ENCODE measurements around the gene LDLRAD4.

Gene LDLRAD4

GRCh38 chr18:13245481-13246000 is 27.0 kb downstream of the LDLRAD4 start:
- Histone ChIP-seq H3K36me3 (ENCODE audit: control insufficient read depth in 1 of 2, insufficient read depth in 2 of 2, low read length in 2 of 2) (no peaks in the 10 kb centered on the region), H3K4me3 (ENCODE audit: low read depth in 1 of 2, low read length in 2 of 2) (no peak overlapping the region)

GRCh38 chr18:13246121-13246520 is 27.6 kb downstream of the LDLRAD4 start:
- no peak overlapping the region for H3K9ac ChIP-seq (ENCODE audit: low read depth in 1 of 2, low read length in 2 of 2)
- no peak overlapping the region for H3K27ac ChIP-seq (ENCODE audit: low read depth, low read length)
- H3K9me3 ChIP-seq (ENCODE audit: control insufficient read depth in 1 of 2, low read length in 2 of 2) = no peaks in the 10 kb centered on the region

More at GRCh38 chr18:13245481-13246000, 27.0 kb downstream of the LDLRAD4 start:
- Histone ChIP-seq H3K4me1 (ENCODE audit: control insufficient read depth in 1 of 2, insufficient read depth in 2 of 2, low read length in 2 of 2) (no peaks in the 10 kb centered on the region), H3K9me3 (ENCODE audit: control insufficient read depth in 1 of 2, low read length in 2 of 2) (no peaks in the 10 kb centered on the region), H3K27me3 (ENCODE audit: control insufficient read depth in 1 of 2, insufficient read depth in 2 of 2, low read length in 2 of 2) (no peaks in the 10 kb centered on the region), H3K27ac (ENCODE audit: low read depth, low read length) (no peak overlapping the region), H3K9ac (ENCODE audit: low read depth in 1 of 2, low read length in 2 of 2) (no peak overlapping the region)

GRCh38 chr18:13246591-13246990 is 28.0 kb downstream of the LDLRAD4 start:
- Histone ChIP-seq H3K4me1 (ENCODE audit: control insufficient read depth in 1 of 2, insufficient read depth in 2 of 2, low read length in 2 of 2) (no peaks in the 10 kb centered on the region), H3K27me3 (ENCODE audit: control insufficient read depth in 1 of 2, insufficient read depth in 2 of 2, low read length in 2 of 2) (no peaks in the 10 kb centered on the region), H3K9me3 (ENCODE audit: control insufficient read depth in 1 of 2, low read length in 2 of 2) (no peaks in the 10 kb centered on the region), H3K9ac (ENCODE audit: low read depth in 1 of 2, low read length in 2 of 2) (no peak overlapping the region), H3K27ac (ENCODE audit: low read depth, low read length) (no peak overlapping the region), H3K4me3 (ENCODE audit: low read depth in 1 of 2, low read length in 2 of 2) (no peak overlapping the region), H3K36me3 (ENCODE audit: control insufficient read depth in 1 of 2, insufficient read depth in 2 of 2, low read length in 2 of 2) (no peaks in the 10 kb centered on the region)

More at GRCh38 chr18:13246121-13246520, 27.6 kb downstream of the LDLRAD4 start:
- Histone ChIP-seq H3K36me3 (ENCODE audit: control insufficient read depth in 1 of 2, insufficient read depth in 2 of 2, low read length in 2 of 2) (no peaks in the 10 kb centered on the region), H3K27me3 (ENCODE audit: control insufficient read depth in 1 of 2, insufficient read depth in 2 of 2, low read length in 2 of 2) (no peaks in the 10 kb centered on the region), H3K4me3 (ENCODE audit: low read depth in 1 of 2, low read length in 2 of 2) (no peak overlapping the region), H3K4me1 (ENCODE audit: control insufficient read depth in 1 of 2, insufficient read depth in 2 of 2, low read length in 2 of 2) (no peaks in the 10 kb centered on the region)

GRCh38 chr18:13247506-13247905 is 28.9 kb downstream of the LDLRAD4 start:
- Histone ChIP-seq H3K27me3 (ENCODE audit: control insufficient read depth in 1 of 2, insufficient read depth in 2 of 2, low read length in 2 of 2) (no peaks in the 10 kb centered on the region), H3K27ac (ENCODE audit: low read depth, low read length) (no peak overlapping the region), H3K9me3 (ENCODE audit: control insufficient read depth in 1 of 2, low read length in 2 of 2) (no peaks in the 10 kb centered on the region), H3K36me3 (ENCODE audit: control insufficient read depth in 1 of 2, insufficient read depth in 2 of 2, low read length in 2 of 2) (no peaks in the 10 kb centered on the region), H3K9ac (ENCODE audit: low read depth in 1 of 2, low read length in 2 of 2) (no peak overlapping the region), H3K4me3 (ENCODE audit: low read depth in 1 of 2, low read length in 2 of 2) (no peak overlapping the region), H3K4me1 (ENCODE audit: control insufficient read depth in 1 of 2, insufficient read depth in 2 of 2, low read length in 2 of 2) (no peaks in the 10 kb centered on the region)

- Histone ChIP-seq H3K4me3 (ENCODE audit: low read depth in 1 of 2, low read length in 2 of 2) (no peak overlapping the region), H3K4me1 (ENCODE audit: control insufficient read depth in 1 of 2, insufficient read depth in 2 of 2, low read length in 2 of 2) (peaks cover 0 to 4% of the 10 kb centered on the region in 2 donors), H3K9me3 (ENCODE audit: control insufficient read depth in 1 of 2, low read length in 2 of 2) (no peaks in the 10 kb centered on the region), H3K36me3 (ENCODE audit: control insufficient read depth in 1 of 2, insufficient read depth in 2 of 2, low read length in 2 of 2) (no peaks in the 10 kb centered on the region), H3K27me3 (ENCODE audit: control insufficient read depth in 1 of 2, insufficient read depth in 2 of 2, low read length in 2 of 2) (no peaks in the 10 kb centered on the region), H3K9ac (ENCODE audit: low read depth in 1 of 2, low read length in 2 of 2) (no peak overlapping the region), H3K27ac (ENCODE audit: low read depth, low read length) (no peak overlapping the region)
Observed at GRCh38 chr18:13252686-13253410, 34.3 kb downstream of the LDLRAD4 start.

GRCh38 chr18:13253786-13254688 is 35.5 kb downstream of the LDLRAD4 start:
- no peak overlapping the region for H3K9ac ChIP-seq (ENCODE audit: low read depth in 1 of 2, low read length in 2 of 2)
- peaks cover 4% of the 10 kb centered on the region in 2 donors for H3K4me1 ChIP-seq (ENCODE audit: control insufficient read depth in 1 of 2, insufficient read depth in 2 of 2, low read length in 2 of 2)
- H3K4me3 ChIP-seq (ENCODE audit: low read depth in 1 of 2, low read length in 2 of 2) = no peak overlapping the region
- H3K36me3 ChIP-seq (ENCODE audit: control insufficient read depth in 1 of 2, insufficient read depth in 2 of 2, low read length in 2 of 2) = no peaks in the 10 kb centered on the region
- no peaks in the 10 kb centered on the region for H3K27me3 ChIP-seq (ENCODE audit: control insufficient read depth in 1 of 2, insufficient read depth in 2 of 2, low read length in 2 of 2)
- H3K27ac ChIP-seq (ENCODE audit: low read depth, low read length) = no peak overlapping the region
- H3K9me3 ChIP-seq (ENCODE audit: control insufficient read depth in 1 of 2, low read length in 2 of 2) = no peaks in the 10 kb centered on the region

- Histone ChIP-seq H3K36me3 (ENCODE audit: control insufficient read depth in 1 of 2, insufficient read depth in 2 of 2, low read length in 2 of 2) (no peaks in the 10 kb centered on the region), H3K27ac (ENCODE audit: low read depth, low read length) (no peak overlapping the region), H3K9me3 (ENCODE audit: control insufficient read depth in 1 of 2, low read length in 2 of 2) (no peaks in the 10 kb centered on the region), H3K4me3 (ENCODE audit: low read depth in 1 of 2, low read length in 2 of 2) (no peak overlapping the region), H3K4me1 (ENCODE audit: control insufficient read depth in 1 of 2, insufficient read depth in 2 of 2, low read length in 2 of 2) (peaks cover 4 to 11% of the 10 kb centered on the region in 2 donors), H3K27me3 (ENCODE audit: control insufficient read depth in 1 of 2, insufficient read depth in 2 of 2, low read length in 2 of 2) (no peaks in the 10 kb centered on the region), H3K9ac (ENCODE audit: low read depth in 1 of 2, low read length in 2 of 2) (no peak overlapping the region)
Observed at GRCh38 chr18:13254971-13255927, 36.7 kb downstream of the LDLRAD4 start.

- no peaks in the 10 kb centered on the region for H3K36me3 ChIP-seq (ENCODE audit: control insufficient read depth in 1 of 2, insufficient read depth in 2 of 2, low read length in 2 of 2)
- no peak overlapping the region for H3K27ac ChIP-seq (ENCODE audit: low read depth, low read length)
- no peak overlapping the region for H3K9ac ChIP-seq (ENCODE audit: low read depth in 1 of 2, low read length in 2 of 2)
- no peaks in the 10 kb centered on the region for H3K27me3 ChIP-seq (ENCODE audit: control insufficient read depth in 1 of 2, insufficient read depth in 2 of 2, low read length in 2 of 2)
- H3K4me1 ChIP-seq (ENCODE audit: control insufficient read depth in 1 of 2, insufficient read depth in 2 of 2, low read length in 2 of 2) = peaks cover 12 to 15% of the 10 kb centered on the region in 2 donors
- H3K9me3 ChIP-seq (ENCODE audit: control insufficient read depth in 1 of 2, low read length in 2 of 2) = no peaks in the 10 kb centered on the region
- no peak overlapping the region for H3K4me3 ChIP-seq (ENCODE audit: low read depth in 1 of 2, low read length in 2 of 2)
Observed at GRCh38 chr18:13256444-13257305, 38.1 kb downstream of the LDLRAD4 start.

Data from duodenal mucosa (tissue), 2 donors.